ENCODE results near the gene OLFM1.

Gene OLFM1

GRCh38 chr9:135087899-135088347 is 455 bp downstream of the OLFM1 start:
- Histone ChIP-seq H3K36me3 (ENCODE audit: insufficient read depth, low read length) (peaks cover 31% of the 10 kb centered on the region), H3K9ac (ENCODE audit: insufficient read length) (peak overlapping the region; percentile 80), H3K9me3 (ENCODE audit: low read depth, low read length) (no peaks in the 10 kb centered on the region), H3K27ac (no peak overlapping the region), H3K4me3 (peak overlapping the region; percentile 83)
- no peak for DNase-seq (ENCODE audit: low read depth, low spot score)
- no peak for TF ChIP-seq POLR2AphosphoS5 (IDR thresholded peaks at IDR 0.05; ENCODE audit: borderline replicate concordance, low read depth, low read length)
- TF ChIP-seq EZH2 (IDR thresholded peaks at IDR 0.05): no peak
- TF ChIP-seq FOXP2 (optimal IDR thresholded peaks at IDR 0.05; ENCODE audit: control extremely low read depth, extremely low read length, insufficient read depth): no peak

DNA sequence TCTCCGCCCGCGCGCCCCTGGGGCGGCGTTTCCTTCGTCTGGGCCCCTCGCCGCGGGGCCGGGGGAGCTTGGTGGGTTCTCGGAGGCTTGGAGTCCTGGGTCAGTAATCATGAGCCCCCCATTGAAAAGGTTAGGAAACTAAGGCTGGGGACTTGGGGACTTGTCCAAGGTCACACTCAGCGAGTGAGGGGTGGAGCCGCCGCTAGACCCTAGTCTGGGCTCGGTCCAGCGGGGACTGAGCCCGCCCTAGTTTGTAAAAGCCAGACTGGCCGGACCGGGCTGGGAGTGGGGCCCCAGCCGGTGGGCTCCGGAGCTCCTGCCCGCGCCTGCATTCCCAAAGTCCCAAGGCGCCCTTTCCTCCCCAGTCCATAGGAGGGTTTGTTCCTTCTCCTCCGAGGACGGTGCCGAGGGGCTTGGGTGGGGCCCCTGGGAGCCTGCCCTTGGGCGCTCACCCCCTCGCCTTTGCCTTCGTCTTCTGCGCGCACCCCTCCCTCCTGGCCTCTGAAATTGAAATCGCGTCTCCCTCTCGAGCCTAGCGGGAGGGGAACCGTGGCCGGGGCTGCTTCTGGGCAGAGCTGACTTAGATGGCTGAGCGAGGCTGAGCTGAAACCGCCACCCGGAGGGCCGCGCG is 995 bp downstream of the OLFM1 start:
- TF ChIP-seq POLR2AphosphoS5 (IDR thresholded peaks at IDR 0.05; ENCODE audit: borderline replicate concordance, low read depth, low read length) (no peak), EZH2 (IDR thresholded peaks at IDR 0.05) (no peak), FOXP2 (optimal IDR thresholded peaks at IDR 0.05; ENCODE audit: control extremely low read depth, extremely low read length, insufficient read depth) (no peak)
- H3K9ac ChIP-seq (ENCODE audit: insufficient read length): peak overlapping the region; percentile 80
- H3K4me3 ChIP-seq: peak overlapping the region; percentile 83
- H3K36me3 ChIP-seq (ENCODE audit: insufficient read depth, low read length): peaks cover 36% of the 10 kb centered on the region
- no peaks in the 10 kb centered on the region for H3K9me3 ChIP-seq (ENCODE audit: low read depth, low read length)
- no peak for DNase-seq (ENCODE audit: low read depth, low spot score)
- H3K27ac ChIP-seq: no peak overlapping the region

- Histone ChIP-seq H3K9ac (ENCODE audit: insufficient read length) (peak overlapping the region; percentile 80), H3K27ac (no peak overlapping the region), H3K4me3 (peak overlapping the region; percentile 83), H3K9me3 (ENCODE audit: low read depth, low read length) (no peaks in the 10 kb centered on the region), H3K36me3 (ENCODE audit: insufficient read depth, low read length) (peaks cover 43% of the 10 kb centered on the region)
- no peak for DNase-seq (ENCODE audit: low read depth, low spot score)
- TF ChIP-seq POLR2AphosphoS5 (IDR thresholded peaks at IDR 0.05; ENCODE audit: borderline replicate concordance, low read depth, low read length) (no peak), FOXP2 (optimal IDR thresholded peaks at IDR 0.05; ENCODE audit: control extremely low read depth, extremely low read length, insufficient read depth) (no peak), EZH2 (IDR thresholded peaks at IDR 0.05) (no peak)
Measured at GRCh38 chr9:135088979-135089847, 1.7 kb downstream of the OLFM1 start.

- DNase-seq (ENCODE audit: low read depth, low spot score): no peak
- TF ChIP-seq FOXP2 (optimal IDR thresholded peaks at IDR 0.05; ENCODE audit: control extremely low read depth, extremely low read length, insufficient read depth) (no peak), EZH2 (IDR thresholded peaks at IDR 0.05) (no peak), POLR2AphosphoS5 (IDR thresholded peaks at IDR 0.05; ENCODE audit: borderline replicate concordance, low read depth, low read length) (no peak)
- Histone ChIP-seq H3K36me3 (ENCODE audit: insufficient read depth, low read length) (peaks cover 48% of the 10 kb centered on the region), H3K4me3 (peak overlapping the region; percentile 83; the same call in 1 of the 2 replicates), H3K9ac (ENCODE audit: insufficient read length) (no peak overlapping the region), H3K27ac (no peak overlapping the region), H3K9me3 (ENCODE audit: low read depth, low read length) (no peaks in the 10 kb centered on the region)
Measured at GRCh38 chr9:135090081-135090480, 2.6 kb downstream of the OLFM1 start.

DNA sequence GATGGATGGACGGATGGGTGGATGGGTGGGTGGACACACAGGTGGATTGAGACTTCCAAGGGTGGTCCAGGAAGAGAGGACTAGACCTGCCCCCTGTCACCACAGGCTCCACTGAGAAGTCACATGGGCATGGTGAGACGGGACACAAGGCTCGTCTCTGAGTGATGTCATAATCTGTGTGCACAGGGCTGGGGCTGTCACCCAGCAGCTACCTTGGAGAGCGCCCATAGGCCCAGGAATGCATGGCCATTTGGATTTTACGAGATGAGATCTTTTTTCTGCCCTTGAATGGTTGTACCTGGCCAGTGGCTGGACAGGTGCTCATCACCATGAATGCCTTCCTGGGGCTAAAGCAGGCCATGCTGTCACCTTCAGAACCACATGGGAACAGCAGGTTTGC is 3.1 kb downstream of the OLFM1 start:
- Histone ChIP-seq H3K36me3 (ENCODE audit: insufficient read depth, low read length) (peaks cover 52% of the 10 kb centered on the region), H3K27ac (no peak overlapping the region), H3K4me3 (no peak overlapping the region), H3K9ac (ENCODE audit: insufficient read length) (no peak overlapping the region), H3K9me3 (ENCODE audit: low read depth, low read length) (no peaks in the 10 kb centered on the region)
- TF ChIP-seq FOXP2 (optimal IDR thresholded peaks at IDR 0.05; ENCODE audit: control extremely low read depth, extremely low read length, insufficient read depth) (no peak), POLR2AphosphoS5 (IDR thresholded peaks at IDR 0.05; ENCODE audit: borderline replicate concordance, low read depth, low read length) (no peak), EZH2 (IDR thresholded peaks at IDR 0.05) (no peak)
- no peak for DNase-seq (ENCODE audit: low read depth, low spot score)

DNA sequence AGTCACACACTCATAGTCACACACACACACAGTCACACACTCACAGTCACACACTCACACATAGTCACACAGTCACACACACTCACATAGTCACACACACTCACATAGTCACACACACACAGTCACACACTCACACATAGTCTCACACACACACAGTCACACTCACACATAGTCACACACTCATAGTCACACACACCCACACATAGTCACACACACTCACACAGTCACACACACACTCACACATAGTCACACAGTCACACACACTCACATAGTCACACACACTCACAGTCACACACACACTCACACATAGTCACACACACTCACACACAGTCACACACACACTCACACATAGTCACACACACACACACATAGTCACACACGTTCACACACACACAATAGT is 4.1 kb downstream of the OLFM1 start:
- TF ChIP-seq POLR2AphosphoS5 (IDR thresholded peaks at IDR 0.05; ENCODE audit: borderline replicate concordance, low read depth, low read length): no peak
- TF ChIP-seq EZH2 (IDR thresholded peaks at IDR 0.05): no peak
- no peak for TF ChIP-seq FOXP2 (optimal IDR thresholded peaks at IDR 0.05; ENCODE audit: control extremely low read depth, extremely low read length, insufficient read depth)
- no peak for DNase-seq (ENCODE audit: low read depth, low spot score)
- Histone ChIP-seq H3K9ac (ENCODE audit: insufficient read length) (no peak overlapping the region), H3K4me3 (no peak overlapping the region), H3K9me3 (ENCODE audit: low read depth, low read length) (no peaks in the 10 kb centered on the region), H3K36me3 (ENCODE audit: insufficient read depth, low read length) (peaks cover 62% of the 10 kb centered on the region), H3K27ac (no peak overlapping the region)

- DNase-seq (ENCODE audit: low read depth, low spot score): no peak
- Histone ChIP-seq H3K9ac (ENCODE audit: insufficient read length) (no peak overlapping the region), H3K4me3 (no peak overlapping the region), H3K36me3 (ENCODE audit: insufficient read depth, low read length) (peaks cover 76% of the 10 kb centered on the region), H3K27ac (no peak overlapping the region), H3K9me3 (ENCODE audit: low read depth, low read length) (no peaks in the 10 kb centered on the region)
- TF ChIP-seq FOXP2 (optimal IDR thresholded peaks at IDR 0.05; ENCODE audit: control extremely low read depth, extremely low read length, insufficient read depth): no peak
- TF ChIP-seq POLR2AphosphoS5 (IDR thresholded peaks at IDR 0.05; ENCODE audit: borderline replicate concordance, low read depth, low read length): no peak
- no peak for TF ChIP-seq EZH2 (IDR thresholded peaks at IDR 0.05)
Measured at GRCh38 chr9:135093111-135093510, 5.6 kb downstream of the OLFM1 start.

DNA sequence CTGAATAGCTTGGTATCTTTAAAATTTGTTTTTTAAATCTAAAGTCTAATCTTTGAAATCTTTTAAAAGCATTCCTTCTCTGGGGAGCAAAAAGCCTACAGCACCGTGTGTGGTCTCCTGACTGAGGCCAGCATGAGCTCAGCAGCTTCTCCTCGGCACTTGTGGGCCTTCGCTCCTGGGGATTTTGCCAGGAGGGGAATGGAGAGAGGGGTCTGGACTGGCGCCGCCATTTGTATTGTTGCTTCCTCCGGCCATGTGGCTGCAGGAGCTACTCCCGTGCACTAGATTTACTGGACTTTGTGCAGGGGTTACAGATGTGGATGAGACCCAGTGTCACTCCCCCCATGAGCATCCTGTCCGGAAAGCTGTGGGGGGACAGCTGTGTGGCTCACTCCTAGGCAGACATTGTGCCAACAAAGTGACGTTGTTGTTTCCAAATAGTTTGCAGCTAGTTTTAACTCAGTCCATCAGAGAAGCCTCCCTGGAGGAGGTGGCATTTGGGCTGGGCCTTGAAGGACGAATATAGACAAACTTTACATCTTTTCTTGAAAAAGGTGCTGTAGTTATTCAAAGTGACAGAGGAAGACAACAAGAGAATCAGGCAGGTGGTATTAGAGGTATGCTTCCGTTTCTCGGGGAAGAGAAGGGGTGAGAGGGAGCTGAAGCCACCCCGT is 6.6 kb downstream of the OLFM1 start:
- Histone ChIP-seq H3K36me3 (ENCODE audit: insufficient read depth, low read length) (peaks cover 85% of the 10 kb centered on the region), H3K9me3 (ENCODE audit: low read depth, low read length) (no peaks in the 10 kb centered on the region), H3K27ac (peak overlapping the region; percentile 26; the same call in 1 of the 2 replicates), H3K4me3 (no peak overlapping the region), H3K9ac (ENCODE audit: insufficient read length) (no peak overlapping the region)
- DNase-seq (ENCODE audit: low read depth, low spot score): no peak
- TF ChIP-seq POLR2AphosphoS5 (IDR thresholded peaks at IDR 0.05; ENCODE audit: borderline replicate concordance, low read depth, low read length) (no peak), FOXP2 (optimal IDR thresholded peaks at IDR 0.05; ENCODE audit: control extremely low read depth, extremely low read length, insufficient read depth) (no peak), EZH2 (IDR thresholded peaks at IDR 0.05) (no peak)

Measured in SK-N-MC (cell line).